GM18907 (cell line): ENCODE data around the gene ENC1.

Experiments used
- ATAC-seq: cut with Tn5 transposase; IDR thresholded peaks from one replicate; pipeline ENCODE4 v1.9.1; 2021; ENCODE audit warnings: mild to moderate bottlenecking, moderate library complexity; ENCODE audit not compliant: unreplicated experiment

The ENC1 gene

GRCh38 chr5:74633695-74634094 is 6.8 kb downstream of the ENC1 start:
- no peak for ATAC-seq

GRCh38 chr5:74632947-74633356 is 7.6 kb downstream of the ENC1 start:
- ATAC-seq = no peak

- peak; percentile 93 for ATAC-seq
Observed at GRCh38 chr5:74631081-74631953, 9.2 kb downstream of the ENC1 start.

GRCh38 chr5:74630453-74631066 is 10.0 kb downstream of the ENC1 start:
- no peak for ATAC-seq

- ATAC-seq = no peak
Observed at GRCh38 chr5:74629326-74629725, 11.2 kb downstream of the ENC1 start.

GRCh38 chr5:74628359-74628758 is 12.2 kb downstream of the ENC1 start:
- ATAC-seq = no peak

GRCh38 chr5:74627646-74628279 is 12.8 kb downstream of the ENC1 start:
- ATAC-seq = no peak

- no peak for ATAC-seq
Observed at GRCh38 chr5:74626386-74627222, 13.9 kb downstream of the ENC1 start.

- no peak for ATAC-seq
Observed at GRCh38 chr5:74625742-74626241, 14.7 kb downstream of the ENC1 start.

- ATAC-seq = no peak
Observed at GRCh38 chr5:74624931-74625505, 15.5 kb downstream of the ENC1 start.

GRCh38 chr5:74624501-74624900 is 16.0 kb downstream of the ENC1 start:
- no peak for ATAC-seq

GRCh38 chr5:74623748-74624408 is 16.6 kb downstream of the ENC1 start:
- no peak for ATAC-seq

GRCh38 chr5:74623006-74623611 is 17.4 kb downstream of the ENC1 start:
- ATAC-seq = no peak

GRCh38 chr5:74622122-74622521 is 18.4 kb downstream of the ENC1 start:
- ATAC-seq = no peak

GRCh38 chr5:74621492-74621891 is 19.0 kb downstream of the ENC1 start:
- ATAC-seq = no peak

- ATAC-seq = no peak
Observed at GRCh38 chr5:74619308-74619707, 21.2 kb downstream of the ENC1 start.

- ATAC-seq = no peak
Observed at GRCh38 chr5:74618106-74618505, 22.4 kb downstream of the ENC1 start.

GRCh38 chr5:74617202-74617601 is 23.3 kb downstream of the ENC1 start:
- ATAC-seq = no peak
